IPS-18a (cell line): Measurements from ENCODE around the gene HDAC4.

Source experiments
- H3K27ac ChIP-seq: one replicate; pipeline ENCODE4 v1.5.1; 2013; ENCODE audit warnings: low read length
- H3K27me3 ChIP-seq: one replicate; pipeline ENCODE4 v1.6.1; 2013; ENCODE audit warnings: mild to moderate bottlenecking, low read length; ENCODE audit not compliant: control insufficient read depth, insufficient read depth
- H3K36me3 ChIP-seq: one replicate; pipeline ENCODE4 v1.6.1; 2013; ENCODE audit warnings: low read depth, low read length; ENCODE audit not compliant: control insufficient read depth
- H3K4me1 ChIP-seq: one replicate; pipeline ENCODE4 v1.6.1; 2013; ENCODE audit warnings: low read depth, low read length; ENCODE audit not compliant: control insufficient read depth
- H3K4me3 ChIP-seq: one replicate; pipeline ENCODE4 v1.5.1; 2013; ENCODE audit warnings: low read length
- H3K9ac ChIP-seq: one replicate; pipeline ENCODE4 v1.6.1; 2013; ENCODE audit warnings: mild to moderate bottlenecking, low read length, moderate library complexity
- H3K9me3 ChIP-seq: one replicate; pipeline ENCODE4 v1.6.1; 2013; ENCODE audit warnings: low read depth, low read length; ENCODE audit not compliant: control insufficient read depth

Gene HDAC4

DNA sequence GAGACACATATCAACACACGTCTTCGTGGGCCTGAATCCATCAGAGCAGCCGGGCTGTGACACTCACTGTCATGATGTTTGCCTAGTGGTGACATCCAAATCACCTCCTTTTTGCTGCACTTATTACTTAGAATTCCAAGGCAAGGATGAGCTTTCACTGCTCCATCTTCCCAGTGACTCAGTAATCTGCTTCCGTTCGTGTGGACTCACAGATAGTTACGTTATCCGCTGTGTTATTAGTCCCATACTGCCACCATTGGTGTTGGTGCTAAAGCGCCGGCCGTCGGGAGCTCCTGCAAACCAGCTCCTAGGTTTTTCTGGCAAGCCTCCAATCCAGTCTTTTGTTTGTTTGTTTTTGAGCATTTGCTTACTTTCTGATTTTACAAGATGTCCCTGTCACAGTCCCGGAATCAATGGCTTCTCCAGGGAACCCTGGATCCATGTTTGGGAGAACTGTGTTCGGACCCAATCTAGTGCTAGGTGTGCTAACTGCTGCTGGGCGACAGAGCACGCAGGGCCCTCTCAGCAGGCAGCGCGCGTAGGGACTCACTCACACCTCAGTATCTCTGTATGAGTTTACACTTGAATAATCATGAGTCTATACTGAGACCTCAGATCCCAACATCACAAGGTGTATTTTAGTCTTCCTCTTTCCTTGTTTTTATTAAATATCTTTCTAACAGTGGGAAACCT lies 42.6 kb downstream of the HDAC4 start:
- Histone ChIP-seq H3K9ac (no peak overlapping the region), H3K27ac (no peak overlapping the region), H3K27me3 (no peaks in the 10 kb centered on the region), H3K4me3 (no peak overlapping the region), H3K36me3 (no peaks in the 10 kb centered on the region), H3K4me1 (peaks cover 7% of the 10 kb centered on the region), H3K9me3 (peaks cover 10% of the 10 kb centered on the region)

DNA sequence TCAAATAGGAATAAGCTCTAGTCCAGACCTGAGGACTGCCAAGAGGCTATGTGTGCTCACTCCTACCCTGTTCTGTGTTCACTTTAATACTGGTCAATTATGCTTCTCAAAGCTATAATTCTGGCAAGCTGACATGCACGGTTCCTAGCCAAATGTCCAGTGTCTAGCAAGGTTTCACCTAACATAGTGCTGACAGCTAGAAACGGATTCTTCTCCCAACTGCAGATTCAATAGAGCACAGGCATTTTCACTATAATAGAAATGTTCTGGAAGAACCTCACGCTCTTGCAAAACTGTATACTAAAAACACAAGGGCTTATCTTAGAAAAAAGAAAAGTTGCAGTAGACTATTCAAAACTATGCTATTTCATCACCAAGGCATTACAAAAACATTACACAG lies 45.1 kb downstream of the HDAC4 start:
- Histone ChIP-seq H3K4me3 (no peak overlapping the region), H3K9me3 (peaks cover 10% of the 10 kb centered on the region), H3K27ac (no peak overlapping the region), H3K36me3 (peaks cover 12% of the 10 kb centered on the region), H3K27me3 (no peaks in the 10 kb centered on the region), H3K9ac (no peak overlapping the region), H3K4me1 (no peaks in the 10 kb centered on the region)

DNA sequence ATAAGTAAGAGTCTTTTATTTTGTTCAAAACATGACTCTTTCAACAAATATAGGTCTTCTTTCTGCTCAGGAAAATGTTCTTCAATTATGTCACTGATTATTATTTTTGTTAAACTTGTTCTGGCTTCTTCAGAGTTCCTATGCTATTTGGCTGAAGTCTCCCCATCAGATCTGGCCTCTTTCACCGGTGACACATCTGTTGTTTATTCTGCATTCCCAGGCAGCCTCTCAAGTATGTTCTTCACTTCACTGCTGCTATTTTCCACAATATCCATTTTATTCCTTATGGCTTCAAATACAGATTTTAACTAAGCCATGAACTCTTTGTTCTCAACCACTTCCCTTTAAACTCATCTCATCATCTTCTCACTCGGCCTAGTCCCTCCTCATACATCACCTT lies 45.7 kb downstream of the HDAC4 start:
- Histone ChIP-seq H3K9ac (no peak overlapping the region), H3K27ac (no peak overlapping the region), H3K27me3 (no peaks in the 10 kb centered on the region), H3K4me1 (no peaks in the 10 kb centered on the region), H3K36me3 (peaks cover 14% of the 10 kb centered on the region), H3K9me3 (peaks cover 10% of the 10 kb centered on the region), H3K4me3 (no peak overlapping the region)

DNA sequence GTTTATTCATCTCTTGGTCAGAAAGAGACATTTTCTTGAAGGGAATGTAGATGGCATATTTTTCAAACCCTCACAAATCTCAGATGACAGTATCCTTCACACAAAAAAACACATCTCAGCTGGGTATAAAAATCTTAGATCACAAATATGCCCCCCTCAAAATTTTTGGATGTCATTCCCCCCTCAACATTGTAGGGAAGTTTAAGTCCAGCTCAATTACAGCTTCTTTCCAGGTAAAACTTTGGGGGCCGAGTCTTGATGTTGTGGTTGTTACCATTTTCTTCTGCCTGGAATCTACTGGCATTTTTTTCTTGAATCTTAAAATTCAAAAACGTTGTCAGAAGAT lies 46.1 kb downstream of the HDAC4 start:
- peaks cover 10% of the 10 kb centered on the region for H3K9me3 ChIP-seq
- no peak overlapping the region for H3K9ac ChIP-seq

DNA sequence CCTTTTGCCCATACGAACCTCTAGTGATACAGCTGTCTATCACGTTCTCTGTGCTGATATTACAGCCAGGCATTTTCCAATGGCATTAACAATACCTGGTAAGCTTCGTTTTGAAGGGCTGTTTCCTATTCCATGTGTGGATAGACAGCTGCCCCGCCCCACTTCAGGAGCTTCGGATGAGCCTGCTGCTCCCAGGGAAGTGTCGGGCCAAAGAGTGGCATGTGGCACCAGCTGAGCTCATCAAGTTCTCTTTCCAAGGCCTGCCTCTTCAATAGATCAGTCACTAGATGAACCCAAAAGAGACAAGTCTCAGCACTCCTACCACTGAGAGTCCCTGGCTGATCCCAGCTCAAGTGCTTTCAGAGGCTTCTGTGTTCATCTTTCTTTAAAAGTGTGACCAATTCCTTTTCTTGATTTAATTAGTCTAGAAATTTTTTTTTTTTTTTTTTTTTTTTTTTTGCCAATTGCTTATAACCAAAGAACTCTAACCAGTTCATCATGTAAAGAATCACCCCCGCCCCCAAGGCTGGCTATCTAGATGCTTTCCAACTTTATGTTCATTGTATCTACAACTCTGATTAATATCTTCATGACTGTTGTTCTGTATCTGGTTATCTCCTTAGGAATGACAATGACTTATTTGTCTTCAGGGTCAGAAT lies 46.6 kb downstream of the HDAC4 start:
- Histone ChIP-seq H3K27me3 (no peaks in the 10 kb centered on the region), H3K27ac (no peak overlapping the region), H3K9me3 (peaks cover 10% of the 10 kb centered on the region), H3K4me1 (peaks cover 3% of the 10 kb centered on the region), H3K9ac (no peak overlapping the region), H3K36me3 (peaks cover 14% of the 10 kb centered on the region), H3K4me3 (no peak overlapping the region)

More for the DNA sequence above, 46.1 kb downstream of the HDAC4 start:
- Histone ChIP-seq H3K27ac (no peak overlapping the region), H3K4me1 (peaks cover under 1% of the 10 kb centered on the region), H3K27me3 (no peaks in the 10 kb centered on the region), H3K36me3 (peaks cover 14% of the 10 kb centered on the region), H3K4me3 (no peak overlapping the region)

DNA sequence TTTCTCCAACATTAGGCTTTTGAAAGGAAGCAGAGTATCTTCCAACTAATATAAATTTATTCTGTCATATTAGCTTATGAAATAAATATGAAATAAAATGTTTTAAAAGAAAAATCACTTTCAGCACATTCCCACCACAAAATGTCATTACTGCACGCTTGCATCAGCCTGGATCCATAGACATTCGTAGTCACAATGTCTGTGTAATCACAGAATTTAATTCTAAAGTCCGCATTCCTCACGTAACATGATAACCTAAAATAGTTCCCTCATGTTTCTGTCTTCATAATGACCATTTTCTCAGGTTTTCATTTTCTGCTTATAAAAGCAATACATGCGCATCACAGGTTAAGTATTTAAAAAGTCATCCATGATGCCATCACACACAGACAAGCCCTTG lies 47.1 kb downstream of the HDAC4 start:
- Histone ChIP-seq H3K9me3 (peaks cover 10% of the 10 kb centered on the region), H3K27me3 (no peaks in the 10 kb centered on the region), H3K9ac (no peak overlapping the region), H3K27ac (no peak overlapping the region), H3K36me3 (peaks cover 14% of the 10 kb centered on the region), H3K4me3 (no peak overlapping the region), H3K4me1 (peaks cover 3% of the 10 kb centered on the region)

DNA sequence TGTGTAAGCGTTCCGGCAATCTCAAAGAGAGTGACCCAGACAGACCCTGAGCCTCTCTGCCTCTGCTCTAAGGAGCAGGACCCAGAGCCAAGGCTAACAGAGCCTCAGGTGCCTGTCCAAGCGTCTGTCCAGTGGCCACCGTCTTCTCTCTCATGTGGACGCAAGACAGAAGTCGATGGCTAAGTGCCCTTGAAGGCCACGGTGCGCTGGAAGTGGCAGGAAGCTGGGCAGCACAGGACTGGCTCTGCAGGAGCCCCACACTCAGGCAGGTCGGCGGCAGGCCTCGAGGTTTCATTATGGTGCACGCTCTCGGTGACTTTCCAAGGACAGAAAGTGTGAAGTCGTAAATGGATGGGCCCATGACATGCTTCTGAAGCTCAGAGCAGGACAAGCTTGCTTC lies 49.1 kb downstream of the HDAC4 start:
- no peaks in the 10 kb centered on the region for H3K27me3 ChIP-seq
- peaks cover 10% of the 10 kb centered on the region for H3K9me3 ChIP-seq
- no peak overlapping the region for H3K27ac ChIP-seq
- no peak overlapping the region for H3K4me3 ChIP-seq
- H3K36me3 ChIP-seq, result peaks cover 14% of the 10 kb centered on the region
- H3K9ac ChIP-seq, result no peak overlapping the region
- H3K4me1 ChIP-seq, result peaks cover 3% of the 10 kb centered on the region

DNA sequence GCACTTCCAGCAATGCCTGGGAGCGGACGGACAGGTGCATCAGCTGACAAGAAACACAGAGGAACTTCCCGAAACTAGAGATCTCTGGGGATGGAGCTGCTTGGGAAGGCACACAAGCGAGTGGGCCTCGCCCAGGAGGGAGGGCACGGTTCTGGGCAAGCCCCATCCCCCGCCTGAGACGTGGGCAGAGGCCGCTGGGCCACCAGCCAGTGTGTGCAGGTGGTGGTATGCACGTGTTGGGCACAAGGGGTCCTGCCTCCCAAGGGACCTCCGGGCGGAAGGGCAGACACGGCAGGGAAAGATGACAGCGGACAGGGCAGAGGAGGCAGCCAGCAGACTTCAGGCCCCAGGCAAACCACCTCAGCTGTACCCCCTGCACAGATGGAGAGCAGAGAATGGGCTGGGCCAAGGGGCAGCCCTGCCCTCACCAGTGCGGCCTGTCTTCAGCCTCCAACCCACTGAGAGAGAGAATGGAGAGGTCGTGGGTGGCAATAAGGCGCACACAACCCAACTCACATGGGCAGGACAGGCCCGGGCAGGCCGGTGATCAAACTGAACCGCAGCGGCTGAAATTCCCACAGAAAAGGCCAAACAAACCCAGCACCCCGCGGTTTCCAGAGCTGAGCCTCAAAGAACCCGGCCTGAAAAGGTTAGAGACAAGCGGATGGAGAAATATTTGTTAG lies 51.2 kb downstream of the HDAC4 start:
- Histone ChIP-seq H3K9me3 (peaks cover under 1% of the 10 kb centered on the region), H3K36me3 (peaks cover 14% of the 10 kb centered on the region), H3K27me3 (no peaks in the 10 kb centered on the region), H3K27ac (no peak overlapping the region), H3K9ac (no peak overlapping the region), H3K4me3 (no peak overlapping the region), H3K4me1 (peaks cover 3% of the 10 kb centered on the region)

DNA sequence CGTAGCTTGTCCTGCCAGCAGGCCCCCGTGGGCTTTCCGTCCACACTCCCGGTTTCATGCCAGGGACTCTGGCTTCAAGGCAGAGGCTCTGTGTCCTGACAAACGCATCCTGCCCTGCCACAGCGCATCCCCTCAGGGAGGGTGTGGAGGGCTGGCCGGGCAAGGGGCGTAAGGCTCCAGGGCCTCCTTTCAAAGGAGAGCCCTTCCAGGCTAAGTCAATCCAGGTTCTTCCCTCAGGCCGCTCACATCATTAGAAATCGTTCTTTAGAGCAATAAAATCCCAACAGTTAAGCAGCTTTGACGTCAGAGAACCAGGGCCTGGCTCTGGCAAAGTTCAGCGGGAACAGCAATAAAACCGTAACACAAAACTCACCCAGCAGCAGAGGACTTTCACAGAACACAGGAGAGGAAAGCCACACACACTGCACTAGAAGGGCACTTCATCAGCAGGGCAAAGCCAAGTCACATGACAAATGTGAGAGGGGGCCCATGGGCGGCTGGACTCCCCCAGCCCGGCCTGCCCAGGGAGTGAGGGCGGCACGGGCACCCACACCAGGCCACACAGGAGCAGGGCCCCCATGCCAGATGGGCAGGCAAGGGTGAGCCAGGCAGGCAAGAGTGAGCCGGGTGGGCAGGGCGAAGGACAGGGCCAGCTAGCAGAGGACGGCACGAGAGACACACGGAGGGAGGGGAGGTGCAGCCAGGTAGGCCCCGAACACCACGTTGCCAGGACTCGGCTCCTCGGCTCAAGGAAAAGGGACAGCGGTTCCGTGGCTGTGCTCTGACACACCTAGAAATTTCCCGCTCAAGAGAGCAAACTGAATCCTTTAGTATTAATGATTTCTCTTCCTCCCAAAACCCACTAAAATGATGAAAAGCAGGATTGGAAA lies 52.0 kb downstream of the HDAC4 start:
- H3K36me3 ChIP-seq, result peaks cover 14% of the 10 kb centered on the region
- H3K4me1 ChIP-seq, result peaks cover 3% of the 10 kb centered on the region
- H3K27ac ChIP-seq, result no peak overlapping the region
- no peak overlapping the region for H3K9ac ChIP-seq
- no peaks in the 10 kb centered on the region for H3K27me3 ChIP-seq
- H3K4me3 ChIP-seq, result no peak overlapping the region
- no peaks in the 10 kb centered on the region for H3K9me3 ChIP-seq

DNA sequence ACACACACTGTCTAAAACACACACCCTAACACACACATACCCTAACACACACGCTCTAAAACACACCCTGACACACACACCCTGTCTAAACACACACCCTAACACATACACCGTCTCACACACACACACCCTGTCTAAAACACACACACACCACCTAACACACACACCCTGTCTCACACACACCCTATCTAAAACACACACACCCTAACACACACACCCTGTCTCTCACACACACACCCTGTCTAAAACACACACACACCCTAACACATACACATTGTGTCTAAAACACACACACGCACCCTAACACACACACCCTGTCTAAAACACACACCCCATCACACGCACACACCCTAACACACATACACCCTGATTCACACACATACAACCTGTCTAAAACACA lies 54.1 kb downstream of the HDAC4 start:
- no peaks in the 10 kb centered on the region for H3K9me3 ChIP-seq
- H3K27ac ChIP-seq, result no peak overlapping the region
- H3K4me1 ChIP-seq, result peaks cover 3% of the 10 kb centered on the region
- no peak overlapping the region for H3K9ac ChIP-seq
- no peak overlapping the region for H3K4me3 ChIP-seq
- H3K36me3 ChIP-seq, result peaks cover 4% of the 10 kb centered on the region
- H3K27me3 ChIP-seq, result no peaks in the 10 kb centered on the region

DNA sequence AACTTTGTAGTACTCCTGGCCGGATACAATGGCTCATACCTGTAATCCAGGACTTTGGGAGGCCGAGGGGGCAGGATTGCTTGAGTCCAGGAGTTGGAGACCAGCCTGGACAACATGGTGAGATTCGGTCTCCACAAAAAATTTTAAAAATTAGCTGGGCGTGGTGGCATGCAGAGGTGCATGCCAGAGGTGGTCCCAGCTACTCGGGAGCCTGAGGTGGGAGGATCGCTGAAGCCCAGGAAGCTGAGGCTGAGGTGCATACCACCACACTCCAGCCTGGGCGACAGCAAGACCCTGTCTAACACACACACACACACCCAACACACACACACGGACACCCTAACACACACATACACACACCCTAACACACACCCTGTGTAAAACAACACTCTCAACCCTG lies 55.6 kb downstream of the HDAC4 start:
- Histone ChIP-seq H3K9me3 (no peaks in the 10 kb centered on the region), H3K4me1 (peaks cover 3% of the 10 kb centered on the region), H3K9ac (no peak overlapping the region), H3K27me3 (no peaks in the 10 kb centered on the region), H3K4me3 (no peak overlapping the region), H3K36me3 (no peaks in the 10 kb centered on the region), H3K27ac (no peak overlapping the region)
